ENCODE measurements around the gene ARID1B. TPM values are rescaled to one million over a fixed set of nuclear protein-coding genes. Genes with fewer than 3 reads are reported as not detected.
A peak's percentile ranks its signal among the peaks of the same experiment; 100 is the strongest.

Gene ARID1B
- total and polyA plus RNA-seq, 12 donors, result 13.3 to 85.6 (median 50.9) TPM

DNA sequence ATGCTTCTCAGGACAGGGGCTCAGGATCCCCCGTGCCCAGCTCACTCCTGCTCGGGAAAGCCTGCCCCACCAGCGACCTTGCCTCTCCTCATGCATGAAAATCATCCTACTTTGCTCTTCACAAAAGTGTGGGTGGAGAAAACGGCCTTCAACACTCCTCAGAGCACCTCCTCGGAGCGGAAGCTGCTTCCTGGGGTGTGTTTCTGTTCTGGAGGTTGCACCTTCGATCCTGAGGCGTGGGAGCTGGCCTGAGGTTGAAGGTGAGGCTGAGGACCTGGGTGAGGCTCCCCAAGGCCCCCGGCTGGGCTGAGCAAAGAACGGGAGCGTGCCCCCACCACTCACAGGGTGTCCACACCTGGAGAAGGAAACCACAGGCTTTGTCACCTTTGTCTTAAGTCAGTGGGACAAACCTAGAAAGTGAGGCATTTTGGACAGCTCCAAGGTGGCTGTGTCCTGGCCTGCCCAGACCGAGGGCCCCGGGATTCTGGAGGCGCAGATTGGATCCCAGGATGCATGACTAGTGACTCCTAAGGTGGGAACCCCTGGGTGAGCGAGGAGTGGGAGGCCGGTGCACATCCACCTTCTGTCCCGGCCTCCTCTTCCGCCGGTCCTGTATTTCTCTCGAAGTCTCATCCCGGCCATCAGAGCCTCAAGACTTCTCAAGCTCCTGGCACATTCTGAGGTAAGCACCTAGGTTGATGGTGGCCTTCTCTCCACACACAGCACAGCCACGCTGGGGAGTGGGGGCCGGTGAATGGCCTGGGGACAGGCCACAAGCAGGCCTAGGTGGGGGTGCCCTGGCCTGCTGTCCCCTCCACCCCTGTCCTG is 441.4 kb downstream of the ARID1B start:
- intact Hi-C loops (cut with DNase I), result no loop called here

DNA sequence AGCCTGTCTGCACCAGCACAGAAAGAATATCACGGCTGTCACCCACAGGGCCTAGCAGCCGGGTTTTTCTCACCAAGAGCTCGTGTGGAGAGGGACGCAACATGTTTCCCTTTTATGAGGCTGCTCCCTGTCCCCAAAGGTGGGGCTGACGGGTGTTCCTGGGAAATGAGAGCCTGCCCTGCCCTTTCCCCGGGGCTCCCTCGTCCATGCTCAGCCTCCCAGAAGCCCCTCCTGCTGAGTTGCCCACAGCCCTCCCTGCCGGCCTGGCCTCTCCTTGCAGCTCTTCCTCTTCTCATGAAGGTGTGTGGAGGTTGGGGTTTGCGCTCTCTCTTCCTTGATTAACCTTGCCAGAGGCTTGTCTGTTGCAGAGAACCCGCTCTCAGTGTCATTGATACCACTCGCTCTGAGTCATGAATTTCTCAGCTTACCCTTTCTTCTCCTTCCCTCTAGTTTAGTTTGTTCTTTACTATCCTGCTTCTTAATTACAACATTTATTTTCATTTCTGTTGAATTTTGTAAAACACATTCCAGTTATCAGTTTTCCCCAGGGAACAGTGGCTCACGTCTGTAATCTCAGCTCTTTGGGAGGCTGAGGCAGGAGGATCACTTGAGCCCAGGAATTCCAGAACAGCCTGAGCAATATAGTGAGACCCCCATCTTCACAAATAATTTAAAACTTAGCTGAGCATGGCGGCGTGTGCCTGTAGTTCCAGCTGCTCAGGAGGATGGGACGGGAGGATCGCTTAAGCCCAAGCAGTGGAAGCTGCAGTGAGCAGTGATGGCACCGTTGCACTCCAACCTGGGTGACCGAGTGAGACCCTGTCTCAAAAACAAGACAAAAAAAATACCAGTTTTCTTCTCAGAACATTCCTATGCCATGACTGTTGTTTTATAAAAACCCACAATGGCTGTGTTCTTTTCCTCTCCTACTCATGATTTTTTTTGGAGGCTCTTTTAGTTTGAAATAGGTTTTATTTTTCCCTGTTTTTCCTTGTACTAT is 442.3 kb downstream of the ARID1B start:
- Histone ChIP-seq H3K36me3 (replicated peaks in 1 of 2) (no peaks in the 10 kb centered on the region), H3K9me3 (replicated peaks in 1 of 3) (no peaks in the 10 kb centered on the region), H3K27ac (no peak overlapping the region), H3K4me3 (no peak overlapping the region), H3K27me3 (no peaks in the 10 kb centered on the region), H3K4me1 (replicated peaks in 1 of 2) (peaks cover 4 to 7% of the 10 kb centered on the region in 2 donors)
- WGBS, 4 donors, result 83 to 89% (median 87%) methylated on average over 12 to 18 of the region's 18 CpGs
- no peak for DNase-seq
- intact Hi-C loops (cut with DNase I), result no loop called here
- no peak for TF ChIP-seq POLR2A (IDR thresholded peaks at IDR 0.05)
- TF ChIP-seq, protein P1, sequence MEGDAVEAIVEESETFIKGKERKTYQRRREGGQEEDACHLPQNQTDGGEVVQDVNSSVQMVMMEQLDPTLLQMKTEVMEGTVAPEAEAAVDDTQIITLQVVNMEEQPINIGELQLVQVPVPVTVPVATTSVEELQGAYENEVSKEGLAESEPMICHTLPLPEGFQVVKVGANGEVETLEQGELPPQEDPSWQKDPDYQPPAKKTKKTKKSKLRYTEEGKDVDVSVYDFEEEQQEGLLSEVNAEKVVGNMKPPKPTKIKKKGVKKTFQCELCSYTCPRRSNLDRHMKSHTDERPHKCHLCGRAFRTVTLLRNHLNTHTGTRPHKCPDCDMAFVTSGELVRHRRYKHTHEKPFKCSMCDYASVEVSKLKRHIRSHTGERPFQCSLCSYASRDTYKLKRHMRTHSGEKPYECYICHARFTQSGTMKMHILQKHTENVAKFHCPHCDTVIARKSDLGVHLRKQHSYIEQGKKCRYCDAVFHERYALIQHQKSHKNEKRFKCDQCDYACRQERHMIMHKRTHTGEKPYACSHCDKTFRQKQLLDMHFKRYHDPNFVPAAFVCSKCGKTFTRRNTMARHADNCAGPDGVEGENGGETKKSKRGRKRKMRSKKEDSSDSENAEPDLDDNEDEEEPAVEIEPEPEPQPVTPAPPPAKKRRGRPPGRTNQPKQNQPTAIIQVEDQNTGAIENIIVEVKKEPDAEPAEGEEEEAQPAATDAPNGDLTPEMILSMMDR (IDR thresholded peaks at IDR 0.05), result no peak

More for the DNA sequence above, 441.4 kb downstream of the ARID1B start:
- 86 to 90% (median 87%) methylated on average over 15 to 23 of the region's 23 CpGs for WGBS, 4 donors
- Histone ChIP-seq H3K36me3 (replicated peaks in 1 of 2) (no peaks in the 10 kb centered on the region), H3K9me3 (replicated peaks in 1 of 3) (no peaks in the 10 kb centered on the region), H3K27me3 (no peaks in the 10 kb centered on the region), H3K4me1 (replicated peaks in 1 of 2) (peaks cover 4 to 7% of the 10 kb centered on the region in 2 donors), H3K4me3 (no peak overlapping the region), H3K27ac (no peak overlapping the region)
- DNase-seq, result no peak
- TF ChIP-seq POLR2A (IDR thresholded peaks at IDR 0.05), result no peak
- TF ChIP-seq, protein P1 (IDR thresholded peaks at IDR 0.05), result no peak

DNA sequence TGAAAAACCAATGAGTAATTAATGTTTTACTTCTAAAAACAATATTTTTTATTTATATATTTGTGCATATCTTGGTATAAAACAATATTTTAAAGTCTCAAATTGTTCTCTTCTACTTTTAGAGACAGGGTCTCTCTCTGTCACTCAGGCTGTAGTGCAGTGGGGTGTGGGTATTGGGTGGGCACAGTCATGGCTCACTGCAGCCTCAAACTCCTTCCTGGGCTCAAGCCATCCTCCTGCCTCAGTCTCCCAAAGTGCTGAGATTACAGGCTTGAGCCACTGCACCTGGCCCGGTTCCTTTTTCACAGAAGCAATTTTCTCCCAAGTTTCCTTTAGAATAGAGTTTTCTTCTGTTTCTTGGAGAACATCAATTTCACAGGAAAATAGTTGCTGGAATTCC is 443.3 kb downstream of the ARID1B start:
- no peaks in the 10 kb centered on the region for H3K9me3 ChIP-seq (replicated peaks in 1 of 3)
- H3K27ac ChIP-seq, result no peak overlapping the region
- intact Hi-C loops (cut with DNase I), result no loop called here
- no peaks in the 10 kb centered on the region for H3K27me3 ChIP-seq
- H3K4me1 ChIP-seq (replicated peaks in 1 of 2), result peaks cover 4 to 13% of the 10 kb centered on the region in 2 donors
- 76 to 88% (median 84%) methylated on average over 1 of the region's 1 CpG for WGBS, 4 donors
- H3K4me3 ChIP-seq, result peak overlapping the region in 1 of 4 donors; percentile 61
- no peaks in the 10 kb centered on the region for H3K36me3 ChIP-seq (replicated peaks in 1 of 2)
- TF ChIP-seq POLR2A (IDR thresholded peaks at IDR 0.05), result no peak
- TF ChIP-seq, protein P1 (IDR thresholded peaks at IDR 0.05), result no peak
- no peak for DNase-seq

Data from adrenal gland (tissue), 12 donors.